Measurements from ENCODE around the gene TOR2A. TPM values are rescaled to one million over a fixed set of nuclear protein-coding genes. Genes with fewer than 3 reads are reported as not detected.

TOR2A gene
- total RNA-seq, 1 donor from 2014 or later = 29.1 TPM

DNA sequence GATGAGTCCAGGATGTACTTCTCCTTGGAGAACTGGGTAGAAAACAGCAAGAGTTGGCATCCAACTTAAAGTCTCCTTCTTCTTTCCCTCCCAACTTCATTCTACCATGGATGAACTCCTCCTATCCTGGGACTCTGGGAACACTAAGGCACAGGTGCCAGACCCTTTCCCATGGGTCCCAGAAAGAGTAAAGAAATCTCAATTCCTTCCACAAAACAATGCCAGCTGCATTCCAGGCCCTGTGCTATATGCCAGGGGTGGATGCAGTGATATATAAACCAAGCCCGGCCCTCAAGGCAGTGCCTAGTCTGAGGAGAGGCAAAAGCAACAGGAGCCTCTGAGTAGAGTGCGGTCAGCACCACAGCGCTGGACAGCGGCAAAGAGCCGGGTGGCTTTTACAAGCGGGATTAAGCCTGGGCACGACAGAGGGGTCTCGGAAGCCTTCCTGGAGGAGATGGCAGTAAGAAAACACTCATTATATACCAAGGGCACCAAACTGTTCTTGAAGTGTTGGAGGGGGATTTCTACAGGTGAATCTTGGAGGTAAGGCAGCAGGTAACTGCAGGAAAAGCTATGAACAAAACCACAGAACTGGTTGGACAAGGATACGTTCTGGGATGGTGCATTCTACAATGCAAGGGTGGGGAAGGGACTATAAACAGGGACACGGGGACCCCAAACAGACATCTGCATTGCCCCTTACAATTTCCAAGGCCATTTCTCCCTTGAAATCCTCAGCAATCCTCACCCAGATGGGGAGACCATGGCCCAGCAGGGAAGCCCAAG lies 16.4 kb upstream of the TOR2A start:
- peaks cover 51% of the 10 kb centered on the region for H3K36me3 Mint-ChIP-seq (ENCODE audit: low read depth, unreplicated experiment)
- H3K27me3 Mint-ChIP-seq (ENCODE audit: unreplicated experiment) = peaks cover 20% of the 10 kb centered on the region
- TF ChIP-seq, protein P1, sequence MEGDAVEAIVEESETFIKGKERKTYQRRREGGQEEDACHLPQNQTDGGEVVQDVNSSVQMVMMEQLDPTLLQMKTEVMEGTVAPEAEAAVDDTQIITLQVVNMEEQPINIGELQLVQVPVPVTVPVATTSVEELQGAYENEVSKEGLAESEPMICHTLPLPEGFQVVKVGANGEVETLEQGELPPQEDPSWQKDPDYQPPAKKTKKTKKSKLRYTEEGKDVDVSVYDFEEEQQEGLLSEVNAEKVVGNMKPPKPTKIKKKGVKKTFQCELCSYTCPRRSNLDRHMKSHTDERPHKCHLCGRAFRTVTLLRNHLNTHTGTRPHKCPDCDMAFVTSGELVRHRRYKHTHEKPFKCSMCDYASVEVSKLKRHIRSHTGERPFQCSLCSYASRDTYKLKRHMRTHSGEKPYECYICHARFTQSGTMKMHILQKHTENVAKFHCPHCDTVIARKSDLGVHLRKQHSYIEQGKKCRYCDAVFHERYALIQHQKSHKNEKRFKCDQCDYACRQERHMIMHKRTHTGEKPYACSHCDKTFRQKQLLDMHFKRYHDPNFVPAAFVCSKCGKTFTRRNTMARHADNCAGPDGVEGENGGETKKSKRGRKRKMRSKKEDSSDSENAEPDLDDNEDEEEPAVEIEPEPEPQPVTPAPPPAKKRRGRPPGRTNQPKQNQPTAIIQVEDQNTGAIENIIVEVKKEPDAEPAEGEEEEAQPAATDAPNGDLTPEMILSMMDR (IDR thresholded peaks at IDR 0.05; ENCODE audit: unreplicated experiment) = no peak
- H3K9me3 Mint-ChIP-seq (ENCODE audit: unreplicated experiment) = no peaks in the 10 kb centered on the region
- DNase-seq (ENCODE audit: low spot score) = peak; percentile 51
- H3K4me1 Mint-ChIP-seq (ENCODE audit: unreplicated experiment) = peaks cover 19% of the 10 kb centered on the region
- peak overlapping the region; percentile 80 for H3K4me3 Mint-ChIP-seq (ENCODE audit: unreplicated experiment)
- H3K27ac Mint-ChIP-seq (ENCODE audit: unreplicated experiment) = peak overlapping the region; percentile 36

DNA sequence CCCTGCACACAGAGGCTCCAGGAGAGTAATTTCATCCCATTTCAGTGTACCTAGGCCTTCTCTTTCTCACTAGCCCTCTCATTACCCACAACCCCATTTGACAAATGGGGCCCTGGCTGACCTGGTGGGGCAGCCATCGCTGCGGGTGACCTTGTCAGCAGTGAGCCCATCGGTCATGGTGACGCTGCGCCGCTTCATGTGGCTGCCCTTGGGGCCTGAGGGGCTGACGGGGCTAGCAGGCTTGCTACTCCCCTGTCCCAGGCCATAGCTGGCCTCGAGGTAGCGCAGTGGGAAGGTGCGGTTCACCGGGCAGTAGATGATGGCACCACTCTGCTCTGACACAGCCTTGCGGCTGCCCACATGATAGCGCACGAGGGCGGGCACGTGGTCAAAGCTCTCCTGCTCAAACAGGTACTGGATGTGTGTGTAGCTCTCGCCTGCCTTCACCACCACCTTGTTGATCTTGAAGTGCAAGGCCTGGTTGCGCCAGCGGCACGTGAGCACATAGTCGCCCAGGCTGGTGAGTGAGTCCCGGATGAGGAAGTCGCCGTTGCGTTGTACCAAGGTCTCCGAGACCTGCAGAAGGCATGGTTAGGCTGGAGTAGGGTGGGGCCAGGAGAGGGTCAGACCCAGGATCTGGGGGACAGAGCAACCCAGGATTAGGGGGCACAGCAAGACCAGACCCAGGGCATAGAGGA lies 14.1 kb upstream of the TOR2A start:
- Mint-ChIP-seq H3K4me3 (ENCODE audit: unreplicated experiment) (peak overlapping the region; percentile 31), H3K9me3 (ENCODE audit: unreplicated experiment) (no peaks in the 10 kb centered on the region), H3K27ac (ENCODE audit: unreplicated experiment) (no peak overlapping the region), H3K4me1 (ENCODE audit: unreplicated experiment) (peaks cover 19% of the 10 kb centered on the region), H3K36me3 (ENCODE audit: low read depth, unreplicated experiment) (peaks cover 58% of the 10 kb centered on the region), H3K27me3 (ENCODE audit: unreplicated experiment) (peaks cover 17% of the 10 kb centered on the region)
- no peak for DNase-seq (ENCODE audit: low spot score)
- TF ChIP-seq, protein P1 (IDR thresholded peaks at IDR 0.05; ENCODE audit: unreplicated experiment) = no peak

DNA sequence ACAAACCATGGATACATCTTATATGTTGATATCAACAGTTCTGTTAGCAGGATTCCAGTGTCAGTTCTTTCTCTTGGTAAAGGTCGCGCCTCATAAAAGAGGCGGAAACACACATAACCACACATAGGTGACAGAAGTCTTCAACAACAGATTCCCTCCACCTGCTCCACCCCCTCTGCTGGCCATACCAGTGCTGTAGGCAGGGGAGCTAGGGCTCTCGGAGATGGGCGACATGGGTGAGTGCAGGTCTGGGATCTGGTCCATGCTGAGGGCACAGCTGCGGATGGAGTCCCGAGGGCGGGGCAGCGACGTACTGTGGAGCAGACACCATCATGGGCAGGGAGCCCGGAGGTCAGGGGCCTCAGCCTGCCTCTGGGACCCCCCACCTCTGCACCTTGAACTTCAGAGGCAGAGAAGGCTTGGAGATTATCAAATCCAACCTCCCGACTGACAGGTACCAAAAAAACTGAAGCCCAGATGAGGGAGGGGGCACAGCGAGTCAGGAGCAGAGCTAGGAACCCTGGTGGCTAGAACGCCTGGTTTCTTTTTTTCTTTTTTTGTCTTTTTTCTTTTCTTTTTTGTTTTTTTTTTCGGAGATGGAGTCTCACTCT lies 12.0 kb upstream of the TOR2A start:
- DNase-seq (ENCODE audit: low spot score) = no peak
- Mint-ChIP-seq H3K9me3 (ENCODE audit: unreplicated experiment) (no peaks in the 10 kb centered on the region), H3K27ac (ENCODE audit: unreplicated experiment) (no peak overlapping the region), H3K4me3 (ENCODE audit: unreplicated experiment) (peak overlapping the region; percentile 25), H3K36me3 (ENCODE audit: low read depth, unreplicated experiment) (peaks cover 53% of the 10 kb centered on the region), H3K27me3 (ENCODE audit: unreplicated experiment) (peaks cover 18% of the 10 kb centered on the region), H3K4me1 (ENCODE audit: unreplicated experiment) (peaks cover 15% of the 10 kb centered on the region)
- TF ChIP-seq, protein P1 (IDR thresholded peaks at IDR 0.05; ENCODE audit: unreplicated experiment) = no peak

DNA sequence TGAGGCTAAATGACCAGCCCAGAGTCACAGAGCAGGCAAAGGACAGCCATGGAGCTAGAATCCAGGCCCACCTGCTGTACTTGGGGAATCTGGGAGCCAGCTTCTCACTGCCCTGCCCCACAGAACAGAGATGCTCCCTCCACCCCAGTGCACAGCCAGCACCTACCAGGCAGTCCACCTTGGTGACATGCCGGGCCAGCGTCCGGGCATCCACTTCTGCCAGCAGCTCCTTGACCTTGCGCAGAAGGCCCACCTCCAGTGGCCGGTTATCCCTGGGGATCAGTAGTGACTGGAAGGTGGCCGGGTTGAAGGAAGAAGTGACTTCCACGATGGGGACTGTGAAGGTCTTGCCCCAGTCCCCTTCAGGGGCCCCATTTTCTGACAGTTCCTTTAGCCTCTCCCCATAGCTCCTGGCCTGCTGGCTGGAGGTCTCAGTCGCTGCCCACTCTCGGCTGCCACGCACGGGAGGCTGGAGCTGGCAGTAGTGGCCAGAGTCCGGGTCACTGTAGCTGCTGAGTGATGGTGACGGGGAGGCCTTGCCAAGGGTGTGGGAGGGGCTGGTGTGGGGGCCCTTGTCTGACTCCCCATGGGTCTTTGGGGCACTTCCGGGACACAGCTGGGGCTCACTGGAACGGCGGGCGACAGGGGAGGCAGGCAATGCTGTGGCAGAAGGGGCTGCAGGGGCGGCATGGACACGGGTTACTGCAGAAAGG lies 9.5 kb upstream of the TOR2A start:
- Mint-ChIP-seq H3K4me1 (ENCODE audit: unreplicated experiment) (peaks cover 9% of the 10 kb centered on the region), H3K27me3 (ENCODE audit: unreplicated experiment) (peaks cover 13% of the 10 kb centered on the region), H3K27ac (ENCODE audit: unreplicated experiment) (no peak overlapping the region), H3K9me3 (ENCODE audit: unreplicated experiment) (no peaks in the 10 kb centered on the region), H3K36me3 (ENCODE audit: low read depth, unreplicated experiment) (peaks cover 43% of the 10 kb centered on the region), H3K4me3 (ENCODE audit: unreplicated experiment) (no peak overlapping the region)
- TF ChIP-seq, protein P1 (IDR thresholded peaks at IDR 0.05; ENCODE audit: unreplicated experiment) = no peak
- no peak for DNase-seq (ENCODE audit: low spot score)

Data from endothelial cell (in vitro differentiated cells).